Heart left ventricle (tissue), 13 donors: Measurements from ENCODE around the gene ZW10.

Experiments
- CTCF ChIP-seq, 12 donors: fragments of 200-600 bp; sonication (generic) in 4 of 12; IDR thresholded peaks; one replicate each; pipeline versions ENCODE4 v1.5.0 to v1.8.0; 2018 to 2022; ENCODE audit warnings: antibody characterized with exemption in 12 of 12, mild to moderate bottlenecking in 5 of 12
- POLR2A ChIP-seq, 2 donors: fragments of 450-650 bp; IDR thresholded peaks; one replicate each; pipeline ENCODE4 v1.6.1; 2017; ENCODE audit warnings: antibody characterized with exemption in 2 of 2, mild to moderate bottlenecking in 2 of 2, moderate library complexity in 2 of 2
- donor health status: ischemic (EF 13 %, LVEDD 7.1; RV severe dilation, severe dysfunction).
- donor health status: DM: no; HTN: yes; CAD: no.
- donor health status: DM: no; HTN: no; CAD: no.
- donor health status: ischemic (EF 25% LVEDD 6.9; RV normal size, moderate dysfunction).
- donor health status: ischemic (EF 25% LVEDD 5.7; RV mildly dilated, moderate dysfunction).
- donor health status: ischemic (EF 35%, LVEDD 5.7; RV mildly dilated, moderate dysfunction).
- donor health status: nonischemic (EF 11% LVEDD 7.7; RV severe dilation, severe dysfunction).
- donor health status: DM: yes; HTN: yes; CAD: no.
- donor health status: PGD.
- donor health status: ischemic (EF 29% LVEDD 5.4; RV normal size, mild dysfunction).
- donor health status: nonischemic (EF 23%, LVEDD 6.1; RV moderate dilation, normal function).

GRCh38 chr11:113689768-113690618 lies 83.5 kb downstream of the ZW10 start:
- TF ChIP-seq CTCF (IDR thresholded peaks at IDR 0.05) (no peak), POLR2A (IDR thresholded peaks at IDR 0.05) (no peak)
